Spleen (tissue), 7 donors: ENCODE measurements around the gene ANKRD16.

ENCODE experiments used
- POLR2A ChIP-seq, 3 donors: fragments of 450-650 bp; IDR thresholded peaks; one replicate each; pipeline ENCODE4 v1.5.1; 2017; ENCODE audit warnings: antibody characterized with exemption in 3 of 3, mild to moderate bottlenecking in 1 of 3
- TF ChIP-seq, protein P1 (sequence below), 11 experiments: fragments of 200-600 bp in 7 of 11; fragments of 450-650 bp in 4 of 11; sonication (generic) in 4 of 11; IDR thresholded peaks in 8 of 11; conservative IDR thresholded peaks in 3 of 11; 1 replicate in 7 of 11; 2 replicates in 4 of 11; pipeline versions ENCODE4 v1.4.0 to v1.8.0; 2016 to 2021; ENCODE audit warnings: antibody characterized with exemption in 11 of 11, inconsistent platforms in 4 of 11, mild to moderate bottlenecking in 1 of 11
- donor health status: DM: no; HTN: no; CAD: no; lungs with moderate emphysema.
- donor health status: DM: no; HTN: no; CAD: no.
- donor health status: DM: no; HTN: no; CAD: no.

DNA sequence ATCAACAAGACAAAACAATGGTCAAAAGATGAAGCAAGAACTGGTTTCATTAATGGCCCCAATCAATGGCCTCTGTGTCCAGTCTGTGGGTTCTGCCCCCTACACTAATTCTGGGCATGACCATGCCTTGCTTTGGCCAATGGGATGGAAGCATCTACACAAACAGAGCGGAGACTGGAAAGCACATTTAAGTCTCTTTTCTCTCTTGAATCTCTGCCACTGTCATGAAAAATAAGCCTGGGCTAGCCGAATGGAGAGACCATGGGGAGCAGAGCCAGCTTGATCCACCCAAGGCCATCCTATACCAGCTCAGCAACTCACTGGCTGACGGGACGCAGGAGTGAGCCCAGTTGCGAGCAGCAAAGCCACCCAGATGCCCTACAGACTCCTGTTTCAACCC, 30.9 kb downstream of the ANKRD16 start:
- TF ChIP-seq, protein P1, sequence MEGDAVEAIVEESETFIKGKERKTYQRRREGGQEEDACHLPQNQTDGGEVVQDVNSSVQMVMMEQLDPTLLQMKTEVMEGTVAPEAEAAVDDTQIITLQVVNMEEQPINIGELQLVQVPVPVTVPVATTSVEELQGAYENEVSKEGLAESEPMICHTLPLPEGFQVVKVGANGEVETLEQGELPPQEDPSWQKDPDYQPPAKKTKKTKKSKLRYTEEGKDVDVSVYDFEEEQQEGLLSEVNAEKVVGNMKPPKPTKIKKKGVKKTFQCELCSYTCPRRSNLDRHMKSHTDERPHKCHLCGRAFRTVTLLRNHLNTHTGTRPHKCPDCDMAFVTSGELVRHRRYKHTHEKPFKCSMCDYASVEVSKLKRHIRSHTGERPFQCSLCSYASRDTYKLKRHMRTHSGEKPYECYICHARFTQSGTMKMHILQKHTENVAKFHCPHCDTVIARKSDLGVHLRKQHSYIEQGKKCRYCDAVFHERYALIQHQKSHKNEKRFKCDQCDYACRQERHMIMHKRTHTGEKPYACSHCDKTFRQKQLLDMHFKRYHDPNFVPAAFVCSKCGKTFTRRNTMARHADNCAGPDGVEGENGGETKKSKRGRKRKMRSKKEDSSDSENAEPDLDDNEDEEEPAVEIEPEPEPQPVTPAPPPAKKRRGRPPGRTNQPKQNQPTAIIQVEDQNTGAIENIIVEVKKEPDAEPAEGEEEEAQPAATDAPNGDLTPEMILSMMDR (IDR thresholded peaks at IDR 0.05 in 8 of 11, conservative IDR thresholded peaks at IDR 0.05 in 3 of 11) = no peak
- TF ChIP-seq POLR2A (IDR thresholded peaks at IDR 0.05) = no peak
